Mononuclear cell (primary cell): ENCODE data around the gene NLRP6. TPM values are rescaled to one million over a fixed set of nuclear protein-coding genes. Genes with fewer than 3 reads are reported as not detected.
"Not testable (repeated sequence)": the region's sequence is repeated elsewhere in the genome, so short reads cannot be mapped to it uniquely, and the experiment has no call there.

ENCODE experiments used
- H3K27me3 ChIP-seq: 2 replicates; pipeline ENCODE4 v1.6.0; 2011; ENCODE audit warnings: low read length, control low read depth; ENCODE audit not compliant: insufficient read depth
- H3K4me1 ChIP-seq: 2 replicates; pipeline ENCODE4 v1.5.1; 2011; ENCODE audit warnings: mild to moderate bottlenecking, low read length, control low read depth; ENCODE audit not compliant: insufficient read depth
- H3K4me3 ChIP-seq: 2 replicates; pipeline ENCODE4 v1.5.1; 2011; ENCODE audit warnings: mild to moderate bottlenecking, low read length, moderate library complexity
- H3K9me3 ChIP-seq: 2 replicates; pipeline ENCODE4 v1.5.1; 2011; ENCODE audit warnings: low read depth, mild to moderate bottlenecking, control low read depth, low read length
- total RNA-seq: library from RNA; depleted of rRNA; stranded (reverse); fragments of >200 nt; gene quantifications from one replicate; pipeline ENCODE4 v1.2.3, GENCODE V29; 2012

The NLRP6 gene
- total RNA-seq, 1 donor: 9.7 TPM

- Histone ChIP-seq H3K9me3 (no peaks in the 10 kb centered on the region), H3K27me3 (no peaks in the 10 kb centered on the region), H3K4me1 (peaks cover 47% of the 10 kb centered on the region), H3K4me3 (no peak overlapping the region)
Measured at GRCh38 chr11:303363-303762, 25.2 kb downstream of the NLRP6 start.

GRCh38 chr11:304061-304506, 25.9 kb downstream of the NLRP6 start:
- H3K27me3 ChIP-seq: no peaks in the 10 kb centered on the region
- no peak overlapping the region for H3K4me3 ChIP-seq
- peaks cover 48% of the 10 kb centered on the region for H3K4me1 ChIP-seq

GRCh38 chr11:304915-305843, 27.0 kb downstream of the NLRP6 start:
- Histone ChIP-seq H3K9me3 (no peaks in the 10 kb centered on the region), H3K4me3 (no peak overlapping the region), H3K4me1 (peaks cover 59% of the 10 kb centered on the region), H3K27me3 (no peaks in the 10 kb centered on the region)

More at GRCh38 chr11:304061-304506, 25.9 kb downstream of the NLRP6 start:
- no peaks in the 10 kb centered on the region for H3K9me3 ChIP-seq

GRCh38 chr11:305844-306211, 27.6 kb downstream of the NLRP6 start:
- Histone ChIP-seq H3K4me1 (peaks cover 59% of the 10 kb centered on the region), H3K27me3 (no peaks in the 10 kb centered on the region), H3K4me3 (no peak overlapping the region), H3K9me3 (no peaks in the 10 kb centered on the region)

GRCh38 chr11:306645-307371, 28.6 kb downstream of the NLRP6 start:
- no peaks in the 10 kb centered on the region for H3K9me3 ChIP-seq
- H3K4me1 ChIP-seq: peaks cover 62% of the 10 kb centered on the region
- H3K27me3 ChIP-seq: no peaks in the 10 kb centered on the region
- H3K4me3 ChIP-seq: no peak overlapping the region

- Histone ChIP-seq H3K4me1 (peaks cover 71% of the 10 kb centered on the region), H3K4me3 (peak within 1 kb of the TSS; percentile 48)
- not testable (repeated sequence) for H3K9me3 ChIP-seq, H3K27me3 ChIP-seq
Measured at GRCh38 chr11:307766-308708, 29.8 kb downstream of the NLRP6 start, which contains the start of gene IFITM2. Gene IFITM2 (plus strand): TSS chr11:307816. CDS start chr11:308193, 377 bp downstream.

GRCh38 chr11:308740-309665, 30.8 kb downstream of the NLRP6 start:
- H3K4me3 ChIP-seq: peak overlapping the region; percentile 48
- not testable (repeated sequence) for H3K9me3 ChIP-seq

GRCh38 chr11:309979-310572, 31.9 kb downstream of the NLRP6 start:
- H3K27me3 ChIP-seq, H3K9me3 ChIP-seq: not testable (repeated sequence)
- peak overlapping the region; percentile 48 for H3K4me3 ChIP-seq
- H3K4me1 ChIP-seq: peaks cover 69% of the 10 kb centered on the region

More at GRCh38 chr11:308740-309665, 30.8 kb downstream of the NLRP6 start:
- H3K27me3 ChIP-seq: not testable (repeated sequence)
- H3K4me1 ChIP-seq: peaks cover 71% of the 10 kb centered on the region

- not testable (repeated sequence) for H3K27me3 ChIP-seq, H3K9me3 ChIP-seq
- Histone ChIP-seq H3K4me3 (peak overlapping the region; percentile 27), H3K4me1 (peaks cover 67% of the 10 kb centered on the region)
Measured at GRCh38 chr11:311013-311748, 33.0 kb downstream of the NLRP6 start.

- Histone ChIP-seq H3K27me3 (no peaks in the 10 kb centered on the region), H3K4me1 (peaks cover 66% of the 10 kb centered on the region), H3K4me3 (peak overlapping the region; percentile 27), H3K9me3 (no peaks in the 10 kb centered on the region)
Measured at GRCh38 chr11:312092-312816, 34.0 kb downstream of the NLRP6 start.

GRCh38 chr11:313304-313786, 35.1 kb downstream of the NLRP6 start:
- peak overlapping the region; percentile 80 for H3K4me3 ChIP-seq
- no peaks in the 10 kb centered on the region for H3K9me3 ChIP-seq
- H3K4me1 ChIP-seq: peaks cover 68% of the 10 kb centered on the region
- H3K27me3 ChIP-seq: no peaks in the 10 kb centered on the region

GRCh38 chr11:313787-314553, 35.8 kb downstream of the NLRP6 start, which contains the start of gene IFITM1:
Gene IFITM1 (plus strand): TSS chr11:314040. CDS start chr11:314171, 131 bp downstream.
- Histone ChIP-seq H3K4me1 (peaks cover 66% of the 10 kb centered on the region), H3K9me3 (no peaks in the 10 kb centered on the region), H3K4me3 (peak within 1 kb of the TSS; percentile 80), H3K27me3 (no peaks in the 10 kb centered on the region)
